ENCODE data around the gene TTYH3. TPM values are rescaled to one million over a fixed set of nuclear protein-coding genes. Genes with fewer than 3 reads are reported as not detected.

Gene TTYH3
- total and polyA plus RNA-seq, 2 of the 13 experiments (the other 11 are each of a cell fraction or from before 2014, with no cell fraction given): 26.3 to 50.0 TPM

DNA sequence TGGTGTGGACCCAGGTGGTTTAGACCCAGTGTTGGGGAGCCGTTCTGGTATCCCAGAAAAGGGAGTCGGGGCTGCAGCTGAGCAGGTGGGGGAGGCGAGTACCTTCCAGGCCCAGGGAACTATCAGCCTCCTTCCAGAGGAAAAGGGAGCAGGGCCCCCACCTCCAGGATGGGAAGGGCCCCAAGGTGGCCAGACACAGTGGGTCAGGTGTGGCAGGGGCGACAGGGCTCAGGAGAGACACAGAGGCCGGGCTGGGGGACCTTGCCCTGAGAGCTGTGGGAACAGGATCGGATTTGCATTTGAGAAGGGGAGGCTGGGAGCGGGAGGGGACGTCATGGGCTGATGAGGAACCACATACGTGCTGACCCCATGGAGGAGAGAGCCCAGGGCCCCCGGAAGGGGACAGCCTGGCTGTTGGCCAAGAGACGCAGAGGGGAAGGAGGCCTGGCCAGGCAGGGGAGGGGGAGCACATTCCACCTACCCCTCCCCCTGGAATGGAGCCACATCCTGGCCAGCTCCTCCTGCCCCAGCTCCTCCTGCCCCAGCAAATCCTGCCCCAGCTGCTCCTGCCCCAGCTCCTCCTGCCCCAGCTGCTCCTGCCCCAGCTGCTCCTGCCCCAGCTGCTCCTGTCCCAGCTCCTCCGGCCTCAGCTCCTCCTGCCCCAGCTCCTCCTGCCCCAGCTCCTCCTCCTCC is 9.7 kb upstream of the TTYH3 start (continued):
- TF ChIP-seq, protein P1, sequence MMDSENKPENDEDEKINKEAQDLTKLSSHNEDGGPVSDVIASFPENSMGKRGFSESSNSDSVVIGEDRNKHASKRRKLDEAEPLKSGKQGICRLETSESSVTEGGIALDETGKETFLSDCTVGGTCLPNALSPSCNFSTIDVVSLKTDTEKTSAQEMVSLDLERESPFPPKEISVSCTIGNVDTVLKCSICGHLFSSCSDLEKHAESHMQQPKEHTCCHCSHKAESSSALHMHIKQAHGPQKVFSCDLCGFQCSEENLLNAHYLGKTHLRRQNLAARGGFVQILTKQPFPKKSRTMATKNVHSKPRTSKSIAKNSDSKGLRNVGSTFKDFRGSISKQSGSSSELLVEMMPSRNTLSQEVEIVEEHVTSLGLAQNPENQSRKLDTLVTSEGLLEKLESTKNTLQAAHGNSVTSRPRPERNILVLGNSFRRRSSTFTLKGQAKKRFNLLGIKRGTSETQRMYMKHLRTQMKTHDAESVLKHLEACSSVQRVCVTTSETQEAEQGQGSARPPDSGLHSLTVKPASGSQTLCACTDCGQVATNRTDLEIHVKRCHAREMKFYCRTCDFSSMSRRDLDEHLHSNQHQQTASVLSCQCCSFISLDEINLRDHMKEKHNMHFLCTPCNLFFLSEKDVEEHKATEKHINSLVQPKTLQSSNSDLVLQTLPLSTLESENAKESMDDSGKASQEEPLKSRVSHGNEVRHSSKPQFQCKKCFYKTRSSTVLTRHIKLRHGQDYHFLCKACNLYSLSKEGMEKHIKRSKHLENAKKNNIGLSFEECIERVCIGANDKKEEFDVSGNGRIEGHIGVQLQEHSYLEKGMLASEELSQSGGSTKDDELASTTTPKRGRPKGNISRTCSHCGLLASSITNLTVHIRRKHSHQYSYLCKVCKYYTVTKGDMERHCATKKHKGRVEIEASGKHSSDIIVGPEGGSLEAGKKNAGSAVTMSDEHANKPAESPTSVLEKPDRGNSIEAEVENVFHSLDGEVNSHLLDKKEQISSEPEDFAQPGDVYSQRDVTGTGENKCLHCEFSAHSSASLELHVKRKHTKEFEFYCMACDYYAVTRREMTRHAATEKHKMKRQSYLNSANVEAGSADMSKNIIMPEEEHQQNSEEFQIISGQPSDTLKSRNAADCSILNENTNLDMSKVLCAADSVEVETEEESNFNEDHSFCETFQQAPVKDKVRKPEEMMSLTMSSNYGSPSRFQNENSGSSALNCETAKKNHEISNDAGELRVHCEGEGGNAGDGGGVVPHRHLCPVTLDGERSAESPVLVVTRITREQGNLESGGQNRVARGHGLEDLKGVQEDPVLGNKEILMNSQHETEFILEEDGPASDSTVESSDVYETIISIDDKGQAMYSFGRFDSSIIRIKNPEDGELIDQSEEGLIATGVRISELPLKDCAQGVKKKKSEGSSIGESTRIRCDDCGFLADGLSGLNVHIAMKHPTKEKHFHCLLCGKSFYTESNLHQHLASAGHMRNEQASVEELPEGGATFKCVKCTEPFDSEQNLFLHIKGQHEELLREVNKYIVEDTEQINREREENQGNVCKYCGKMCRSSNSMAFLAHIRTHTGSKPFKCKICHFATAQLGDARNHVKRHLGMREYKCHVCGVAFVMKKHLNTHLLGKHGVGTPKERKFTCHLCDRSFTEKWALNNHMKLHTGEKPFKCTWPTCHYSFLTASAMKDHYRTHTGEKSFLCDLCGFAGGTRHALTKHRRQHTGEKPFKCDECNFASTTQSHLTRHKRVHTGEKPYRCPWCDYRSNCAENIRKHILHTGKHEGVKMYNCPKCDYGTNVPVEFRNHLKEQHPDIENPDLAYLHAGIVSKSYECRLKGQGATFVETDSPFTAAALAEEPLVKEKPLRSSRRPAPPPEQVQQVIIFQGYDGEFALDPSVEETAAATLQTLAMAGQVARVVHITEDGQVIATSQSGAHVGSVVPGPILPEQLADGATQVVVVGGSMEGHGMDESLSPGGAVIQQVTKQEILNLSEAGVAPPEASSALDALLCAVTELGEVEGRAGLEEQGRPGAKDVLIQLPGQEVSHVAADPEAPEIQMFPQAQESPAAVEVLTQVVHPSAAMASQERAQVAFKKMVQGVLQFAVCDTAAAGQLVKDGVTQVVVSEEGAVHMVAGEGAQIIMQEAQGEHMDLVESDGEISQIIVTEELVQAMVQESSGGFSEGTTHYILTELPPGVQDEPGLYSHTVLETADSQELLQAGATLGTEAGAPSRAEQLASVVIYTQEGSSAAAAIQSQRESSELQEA (CRISPR knock-in tag; IDR thresholded peaks at IDR 0.05; ENCODE audit: not compliant biosample characterization): no peak
- TF ChIP-seq ZKSCAN8 (CRISPR knock-in tag; IDR thresholded peaks at IDR 0.05; ENCODE audit: borderline replicate concordance) (0 out of 2 replicates have a peak, but pooled peaks have one; percentile 55), ZSCAN29 (CRISPR knock-in tag; conservative IDR thresholded peaks at IDR 0.05) (no peak), KLF15 (CRISPR knock-in tag; IDR thresholded peaks at IDR 0.05; ENCODE audit: borderline replicate concordance) (no peak), NFIC (IDR thresholded peaks at IDR 0.05; ENCODE audit: low read length) (peak; percentile 88), ZSCAN25 (CRISPR knock-in tag; IDR thresholded peaks at IDR 0.05) (peak; percentile 97), ZBTB44 (CRISPR knock-in tag; IDR thresholded peaks at IDR 0.05) (0 out of 2 replicates have a peak, but pooled peaks have one; percentile 41), MXD3 (CRISPR knock-in tag; IDR thresholded peaks at IDR 0.05) (no peak), ZBTB20 (CRISPR knock-in tag; IDR thresholded peaks at IDR 0.05; ENCODE audit: borderline replicate concordance, low read depth) (no peak), HOXA5 (CRISPR knock-in tag; IDR thresholded peaks at IDR 0.05) (0 out of 2 replicates have a peak, but pooled peaks have one; percentile 54)
- TF ChIP-seq, protein P2, sequence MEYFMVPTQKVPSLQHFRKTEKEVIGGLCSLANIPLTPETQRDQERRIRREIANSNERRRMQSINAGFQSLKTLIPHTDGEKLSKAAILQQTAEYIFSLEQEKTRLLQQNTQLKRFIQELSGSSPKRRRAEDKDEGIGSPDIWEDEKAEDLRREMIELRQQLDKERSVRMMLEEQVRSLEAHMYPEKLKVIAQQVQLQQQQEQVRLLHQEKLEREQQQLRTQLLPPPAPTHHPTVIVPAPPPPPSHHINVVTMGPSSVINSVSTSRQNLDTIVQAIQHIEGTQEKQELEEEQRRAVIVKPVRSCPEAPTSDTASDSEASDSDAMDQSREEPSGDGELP (IDR thresholded peaks at IDR 0.05; ENCODE audit: borderline replicate concordance, low read depth): peak; percentile 66; the same call in 1 of the 2 replicates

All from HepG2 (cell line).